Stimulated activated CD4-positive, alpha-beta T cell treated with anti-CD3 and anti-CD28 coated beads, Interleukin-15, amount 100 ng/mL, for 1 hour (primary cell): ENCODE measurements around the gene LHPP.
"Not testable (repeated sequence)": the region's sequence is repeated elsewhere in the genome, so short reads cannot be mapped to it uniquely, and the experiment has no call there.

Experiments
- DNase-seq, 2 donors: peaks; one replicate each; pipeline ENCODE4 v3.0.0-alpha.2; 2020; ENCODE audit warnings: low read depth in 1 of 2, low spot score in 1 of 2

The LHPP gene

DNA sequence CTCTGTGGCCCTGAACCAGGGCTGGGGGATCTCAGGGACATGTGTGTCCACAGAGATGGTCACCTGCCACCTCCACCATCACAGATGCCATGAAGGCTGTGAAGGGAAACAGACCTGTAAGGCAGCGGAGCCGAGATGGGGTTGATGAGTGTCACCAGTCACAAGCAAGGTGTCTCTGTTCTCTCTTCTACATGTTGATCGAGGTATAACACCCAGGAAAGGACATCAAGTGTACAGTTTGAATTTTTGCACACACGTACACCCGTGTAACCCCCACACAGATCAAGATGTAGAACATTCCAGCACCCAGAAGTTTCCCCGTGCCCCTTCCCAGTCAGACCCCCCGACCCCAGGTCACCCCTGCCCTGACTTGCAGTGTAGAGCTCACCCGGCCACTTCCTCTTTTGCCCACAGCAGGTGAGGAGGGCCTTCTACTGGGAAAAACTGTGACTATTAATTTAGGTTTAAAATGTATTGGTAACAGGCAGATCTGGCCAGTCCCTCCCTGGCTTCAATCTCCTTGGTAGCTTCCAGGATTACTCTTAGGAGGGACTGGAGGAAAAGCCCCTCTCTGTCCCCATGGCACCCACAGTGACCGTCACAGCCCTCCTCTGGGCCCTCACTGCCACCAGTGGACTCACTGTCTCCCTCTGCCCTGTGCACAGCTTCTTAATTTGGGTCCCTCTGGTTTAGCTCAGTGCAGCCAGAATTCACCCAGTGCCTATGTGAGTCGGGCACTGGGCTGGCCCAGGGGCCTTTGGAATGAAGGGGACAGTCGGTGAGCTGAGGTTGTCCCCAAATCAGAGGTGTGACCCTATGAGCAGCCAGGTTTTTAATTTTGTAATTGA, 108.2 kb downstream of the LHPP start:
- no peak for DNase-seq

DNA sequence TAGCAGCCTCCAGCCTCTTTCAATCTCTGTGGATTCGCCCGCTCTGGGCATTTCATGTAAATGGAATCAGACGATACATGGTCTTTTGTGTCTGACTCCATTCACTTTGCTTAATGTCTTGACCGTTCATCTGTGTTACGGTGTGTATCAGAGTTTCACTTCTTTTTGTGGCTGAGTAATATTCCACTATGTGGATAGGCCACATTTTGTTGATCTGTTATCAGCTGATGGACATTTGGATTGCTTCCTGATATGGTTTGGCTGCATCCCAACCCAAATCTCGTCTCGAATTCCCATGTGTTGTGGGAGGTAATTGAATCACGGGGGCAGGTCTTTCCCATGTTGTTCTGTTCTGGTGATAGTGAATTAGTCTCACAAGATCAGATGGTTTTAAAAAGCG, 109.0 kb downstream of the LHPP start:
- no peak for DNase-seq

DNA sequence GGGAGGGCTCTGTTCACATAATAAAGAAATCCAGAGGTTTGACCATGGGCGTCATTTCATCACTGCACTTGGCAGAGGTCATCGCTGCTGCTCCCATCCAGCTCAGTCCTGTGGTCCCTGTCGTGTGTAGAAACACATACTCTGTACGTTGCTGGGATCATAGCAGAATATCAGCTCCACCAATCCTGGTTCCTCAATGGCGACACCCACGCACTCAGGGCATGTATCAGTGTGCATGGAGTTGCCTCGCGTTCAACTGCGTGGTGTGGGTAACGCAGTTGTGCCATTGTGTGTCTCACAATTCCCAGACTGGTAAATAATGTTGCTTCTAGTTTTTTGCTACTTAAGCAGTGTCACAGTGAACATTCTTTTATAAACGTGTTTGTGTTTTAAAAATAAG, 111.1 kb downstream of the LHPP start:
- no peak for DNase-seq

DNA sequence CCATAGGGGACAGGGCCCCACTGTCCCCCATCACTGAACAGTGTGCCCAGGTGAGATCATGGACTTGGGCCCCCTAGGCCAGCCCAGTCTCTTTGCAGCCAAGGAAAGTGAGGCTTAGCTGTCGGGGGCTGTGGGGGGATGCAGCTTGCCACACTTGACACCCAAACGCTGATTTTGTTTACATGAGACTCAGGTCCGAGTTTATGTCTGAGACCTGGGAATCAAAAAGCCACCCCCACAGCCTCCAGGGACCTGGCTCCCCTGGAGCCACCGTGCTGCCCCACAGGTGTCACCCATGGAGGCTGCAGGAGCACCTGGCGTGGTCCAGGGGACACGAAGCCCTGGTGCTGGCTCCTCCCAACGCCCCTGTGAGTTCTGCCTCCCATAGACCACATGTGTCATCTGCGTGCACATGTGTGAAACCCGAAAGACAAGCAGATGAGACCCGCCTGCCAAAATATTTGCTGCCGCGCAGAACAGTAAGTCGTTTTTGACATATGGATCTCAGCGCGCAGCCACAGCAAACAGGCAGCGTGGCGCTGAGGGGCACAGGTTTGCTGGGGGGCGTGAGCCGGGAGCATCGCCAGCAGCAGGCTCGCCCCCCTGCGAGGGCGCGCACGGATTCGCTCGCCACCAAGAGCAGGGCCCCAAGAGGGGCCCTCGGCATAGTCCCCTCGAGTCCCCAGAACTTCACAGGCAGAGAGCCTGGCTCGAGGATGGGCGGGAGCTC, 112.3 kb downstream of the LHPP start:
- no peak for DNase-seq

DNA sequence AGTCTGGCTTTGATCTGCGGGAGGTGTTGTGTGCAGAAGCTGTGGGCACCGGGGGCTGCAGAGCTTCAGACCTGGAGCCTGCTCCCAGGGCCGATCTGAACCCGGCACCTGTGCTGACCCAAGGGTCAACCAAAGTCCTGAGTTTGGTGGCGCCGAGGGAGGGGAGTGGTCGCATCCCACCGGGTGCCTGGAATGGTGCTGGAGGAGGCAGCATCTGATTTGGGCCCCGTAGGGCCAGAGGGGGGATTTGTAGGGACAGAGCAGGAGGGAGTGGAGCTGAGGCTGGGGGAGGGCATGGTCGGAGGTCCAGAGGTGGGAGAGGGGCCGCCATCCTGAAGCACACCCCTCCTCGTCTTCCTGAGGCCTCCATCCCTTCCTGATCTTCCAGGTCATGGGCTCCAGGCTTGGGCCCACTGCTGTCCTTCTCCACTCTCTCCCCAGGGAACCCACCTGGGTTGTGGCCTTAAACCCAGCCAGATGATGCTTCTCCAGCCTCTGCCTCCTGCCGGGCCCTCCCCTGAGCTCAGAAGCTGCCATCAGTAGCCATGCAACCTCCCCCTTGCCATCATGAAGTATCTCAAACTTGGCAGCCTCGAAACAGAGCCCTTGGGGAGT, 112.9 kb downstream of the LHPP start:
- no peak for DNase-seq

DNA sequence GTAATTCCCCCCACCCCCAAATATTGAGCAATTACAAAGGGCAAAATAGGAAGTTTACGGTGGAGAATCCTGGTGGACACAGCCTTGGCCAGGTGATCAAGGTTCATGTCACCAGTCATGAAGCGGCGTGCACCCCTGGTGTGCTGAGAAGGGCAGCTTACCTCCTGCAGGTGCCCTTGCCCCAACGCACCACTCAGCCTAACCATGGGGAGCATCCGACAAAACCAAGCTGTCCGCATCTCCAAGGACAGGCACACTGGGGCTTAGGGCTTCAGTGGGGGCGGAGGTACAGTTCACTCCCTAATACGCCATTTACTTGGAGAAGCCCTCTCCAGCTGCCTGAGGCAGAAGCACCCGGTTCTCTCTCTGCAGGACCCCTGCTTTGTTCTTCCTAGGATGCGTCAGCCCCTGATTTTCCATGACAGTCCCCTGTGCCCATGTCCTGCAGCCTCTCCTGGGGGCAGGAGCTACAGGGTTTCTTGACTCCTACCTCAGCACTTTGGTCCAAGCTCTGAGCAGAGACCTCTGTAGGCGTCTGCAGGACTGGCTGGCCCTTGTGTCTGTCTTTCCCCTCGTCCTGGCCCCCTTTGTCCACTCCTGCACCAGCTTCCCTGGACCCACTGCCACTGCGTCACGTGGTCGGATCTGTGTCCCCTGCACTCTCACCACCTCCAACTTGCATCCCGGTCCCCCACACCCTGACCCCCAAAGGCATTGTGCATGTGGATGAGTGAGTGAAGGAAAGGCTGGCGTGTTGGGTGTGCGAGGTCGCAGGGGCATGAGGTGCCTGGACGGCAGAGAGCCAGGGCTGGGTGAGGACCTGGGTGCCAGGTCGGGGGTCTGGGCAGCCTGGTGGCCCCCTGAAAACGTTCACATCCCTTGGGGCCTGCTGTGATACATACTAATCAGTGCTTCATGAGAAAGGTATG, 113.7 kb downstream of the LHPP start:
- DNase-seq, result no peak

DNA sequence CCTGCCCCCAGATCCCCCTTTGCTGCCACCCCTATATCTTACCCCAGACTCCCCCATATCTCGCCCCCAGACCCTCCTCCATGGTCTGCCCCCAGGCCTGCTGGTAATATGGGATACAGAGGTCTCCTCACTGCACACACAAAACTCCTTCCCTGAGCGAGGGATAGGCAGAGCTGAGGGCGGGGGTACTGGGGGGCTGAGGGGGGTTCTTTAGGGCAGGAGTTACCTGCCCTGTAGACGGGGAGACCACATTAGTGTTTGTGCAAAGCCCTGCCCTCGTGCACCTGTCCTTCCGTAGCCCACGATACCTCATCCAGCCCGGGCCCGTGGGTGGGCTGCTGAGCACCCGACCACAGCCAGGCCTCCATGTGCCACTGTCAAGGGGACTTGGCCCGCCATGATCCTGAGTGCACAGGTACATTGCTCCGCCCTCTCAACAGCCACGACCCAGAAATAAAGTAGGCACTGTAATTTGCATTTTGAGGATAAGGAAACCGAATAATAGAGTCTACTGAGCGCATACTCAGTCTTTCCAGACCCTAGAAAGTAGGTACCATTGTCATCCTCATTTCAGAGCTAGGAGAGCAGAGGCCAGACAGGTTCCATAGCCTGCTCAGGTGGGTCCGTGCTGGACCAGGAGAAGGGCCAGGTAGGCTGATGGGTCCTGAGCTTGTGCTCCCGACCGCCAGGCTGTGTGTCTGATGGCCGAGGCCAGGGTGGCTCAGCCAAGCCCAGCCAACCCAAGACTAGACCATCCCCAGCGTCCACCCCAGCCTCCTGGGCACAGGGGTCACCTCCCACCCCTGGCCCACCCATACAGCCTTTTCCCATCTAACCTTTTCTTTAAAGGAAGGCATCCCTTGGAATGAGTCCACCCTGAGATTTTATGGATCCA, 115.2 kb downstream of the LHPP start:
- no peak for DNase-seq

DNA sequence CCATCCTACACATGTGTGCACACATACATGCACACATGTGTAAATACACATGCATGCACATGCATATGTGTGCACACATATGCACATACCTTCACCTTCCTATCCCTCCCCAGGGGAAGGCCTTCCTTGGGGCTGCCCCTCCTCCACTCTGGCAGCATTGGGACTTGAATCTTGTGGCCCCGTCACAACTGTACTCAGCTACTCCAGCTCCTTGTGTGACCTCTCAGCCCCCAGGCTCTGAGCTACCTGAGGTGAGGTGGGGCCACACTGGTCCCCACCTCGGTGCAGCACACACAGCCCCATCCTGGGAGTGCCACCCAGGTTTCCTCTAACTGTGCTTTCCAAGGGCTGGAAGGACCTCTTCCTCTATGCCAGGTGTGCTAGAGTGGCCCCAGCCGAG, 116.0 kb downstream of the LHPP start:
- DNase-seq, result no peak

DNA sequence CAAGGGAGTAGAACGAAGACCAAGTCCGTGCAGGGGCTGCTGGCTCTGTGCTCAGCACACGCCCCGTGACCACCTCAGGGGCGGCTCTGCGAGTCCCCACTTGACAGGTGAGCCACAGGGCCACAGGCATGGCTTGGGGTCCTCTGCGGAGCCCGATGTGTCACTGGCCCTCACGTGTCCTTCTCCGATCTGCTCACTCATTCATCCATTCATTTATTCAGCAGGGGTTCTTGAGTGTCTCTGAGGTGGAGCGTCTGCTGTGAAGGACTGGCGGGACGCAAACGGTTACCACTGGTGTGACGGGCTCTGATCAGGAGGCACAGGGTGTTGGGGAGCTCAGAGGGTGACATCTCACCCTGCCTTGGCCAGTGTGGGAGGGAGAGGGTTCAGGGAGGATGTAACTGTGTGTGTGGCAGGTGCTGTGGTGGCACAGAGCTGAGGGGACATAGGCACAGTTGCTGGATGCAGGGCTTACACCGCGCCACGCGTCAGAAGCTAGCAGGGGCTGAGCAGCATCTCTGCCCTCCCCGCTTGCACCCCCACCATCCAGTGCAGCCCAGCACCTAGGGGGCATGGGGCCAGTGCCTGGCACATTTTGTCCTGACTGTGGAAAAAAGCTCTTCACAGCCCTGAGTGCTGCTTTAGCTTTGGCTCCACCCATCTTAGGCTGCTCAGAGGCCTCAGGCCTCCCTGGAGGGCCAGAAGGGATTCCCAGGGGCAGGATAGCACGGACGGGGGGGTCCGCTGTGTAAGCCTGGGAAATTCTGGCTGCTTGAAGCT, 116.8 kb downstream of the LHPP start:
- no peak for DNase-seq

DNA sequence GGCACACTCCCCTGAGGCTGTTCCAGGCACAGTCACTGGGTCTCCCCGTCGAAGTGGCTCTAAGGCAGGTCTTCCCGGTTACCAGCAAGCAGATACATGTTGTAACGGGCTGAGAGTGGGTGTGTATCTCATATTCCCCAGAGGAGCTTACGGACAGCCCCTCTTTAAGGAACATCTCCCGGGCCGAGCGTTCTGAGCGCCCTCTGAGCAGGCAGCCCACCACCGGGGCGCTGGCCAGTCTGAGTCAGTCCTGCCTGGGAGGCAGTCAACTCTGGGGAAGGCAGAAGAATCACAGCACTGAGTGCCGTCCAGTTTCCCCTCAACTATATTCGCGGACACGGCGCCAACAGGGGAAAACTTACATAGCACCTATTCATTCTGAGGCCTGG, 117.4 kb downstream of the LHPP start:
- no peak for DNase-seq

DNA sequence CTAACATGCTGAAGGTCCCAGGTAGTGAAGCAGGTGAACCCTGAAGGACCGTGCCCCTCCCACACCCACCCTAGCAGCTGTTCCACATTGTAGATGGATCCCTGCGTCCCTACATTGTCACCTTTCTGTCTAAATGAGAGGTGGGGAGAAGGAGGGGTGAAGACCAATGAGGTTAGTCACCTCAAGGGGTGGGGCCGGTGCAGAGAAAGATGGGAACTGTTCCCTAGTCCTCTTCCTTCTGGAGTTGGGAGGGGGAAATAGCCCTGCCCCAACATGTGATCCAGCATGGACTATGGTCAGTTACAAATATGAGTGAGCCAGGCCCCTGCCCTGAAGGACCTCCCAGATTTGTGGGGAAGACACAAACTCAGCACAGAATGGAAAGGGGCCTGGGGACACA, 124.5 kb downstream of the LHPP start:
- no peak for DNase-seq

DNA sequence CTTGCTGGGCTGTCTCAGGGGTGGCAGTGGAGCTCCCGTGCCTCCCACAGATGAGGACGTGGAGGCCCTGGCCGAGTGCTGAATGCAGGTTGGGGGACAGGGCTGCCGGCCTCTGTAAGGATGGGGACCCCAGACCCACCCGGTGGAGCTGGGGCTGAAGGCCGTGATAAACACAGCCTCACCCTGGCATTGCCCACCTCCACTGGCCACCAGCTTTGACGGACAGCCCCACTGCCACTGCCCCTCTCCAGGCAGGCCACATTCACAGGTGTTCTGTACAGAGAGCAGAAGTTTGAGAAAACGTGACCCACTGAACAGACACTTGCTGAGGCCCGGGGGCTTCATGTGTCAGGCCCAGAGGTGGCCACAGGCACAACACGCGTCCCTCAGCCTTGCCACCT, 126.2 kb downstream of the LHPP start:
- DNase-seq, result no peak

DNA sequence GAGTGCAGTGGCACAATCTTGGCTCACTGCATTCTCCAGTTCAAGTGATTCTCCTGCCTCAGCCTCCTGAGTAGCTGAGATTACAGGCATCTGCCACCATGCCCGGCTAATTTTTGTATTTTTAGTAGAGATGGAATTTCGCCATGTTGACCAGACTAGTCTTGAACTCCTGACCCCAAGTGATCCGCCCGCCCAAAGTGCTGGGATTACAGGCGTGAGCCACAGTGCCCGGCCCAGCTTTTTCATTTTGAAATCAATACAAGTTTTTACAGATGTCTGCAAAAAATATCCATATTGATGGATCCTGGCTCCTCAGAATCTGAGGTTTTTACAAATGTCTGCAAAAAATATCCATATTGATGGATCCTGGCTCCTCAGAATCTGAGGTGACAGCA, 126.7 kb downstream of the LHPP start:
- not testable (repeated sequence) for DNase-seq

DNA sequence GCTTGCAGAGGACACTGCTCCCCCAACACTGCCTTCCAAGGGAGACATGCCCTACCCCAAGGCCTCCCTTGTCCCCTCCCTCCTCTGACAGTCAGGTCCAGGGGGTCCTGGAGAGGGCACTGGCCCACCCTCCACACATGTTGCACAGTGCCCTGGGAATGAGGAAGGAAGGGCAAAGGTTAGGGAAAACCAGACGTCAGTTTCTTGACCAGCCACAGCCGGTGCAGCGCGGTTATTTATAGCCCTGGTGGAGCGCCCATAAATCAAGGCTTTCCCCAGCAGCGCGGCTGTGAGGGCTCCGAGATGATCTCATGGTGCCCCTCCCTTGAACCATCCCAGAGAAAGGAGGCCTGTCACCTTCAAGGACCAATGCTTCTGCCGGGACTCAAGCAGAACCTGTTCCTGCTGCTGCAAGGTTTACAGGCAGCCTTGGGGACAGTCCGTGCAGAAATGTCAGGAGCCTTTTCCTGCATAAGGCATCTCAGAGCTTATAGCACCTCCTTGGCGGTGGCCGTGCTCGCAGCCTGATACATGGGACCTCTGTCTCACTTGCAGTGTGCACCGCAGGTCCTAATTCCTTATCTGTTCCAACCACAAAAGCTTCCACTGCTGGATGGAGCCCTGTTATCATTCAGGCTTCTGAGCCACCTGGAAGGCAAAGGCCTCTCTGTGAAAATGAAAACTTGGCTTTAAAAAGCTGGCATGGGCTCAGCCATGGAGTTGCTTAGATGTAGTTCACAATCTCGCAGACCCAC, 127.3 kb downstream of the LHPP start:
- DNase-seq, result no peak

DNA sequence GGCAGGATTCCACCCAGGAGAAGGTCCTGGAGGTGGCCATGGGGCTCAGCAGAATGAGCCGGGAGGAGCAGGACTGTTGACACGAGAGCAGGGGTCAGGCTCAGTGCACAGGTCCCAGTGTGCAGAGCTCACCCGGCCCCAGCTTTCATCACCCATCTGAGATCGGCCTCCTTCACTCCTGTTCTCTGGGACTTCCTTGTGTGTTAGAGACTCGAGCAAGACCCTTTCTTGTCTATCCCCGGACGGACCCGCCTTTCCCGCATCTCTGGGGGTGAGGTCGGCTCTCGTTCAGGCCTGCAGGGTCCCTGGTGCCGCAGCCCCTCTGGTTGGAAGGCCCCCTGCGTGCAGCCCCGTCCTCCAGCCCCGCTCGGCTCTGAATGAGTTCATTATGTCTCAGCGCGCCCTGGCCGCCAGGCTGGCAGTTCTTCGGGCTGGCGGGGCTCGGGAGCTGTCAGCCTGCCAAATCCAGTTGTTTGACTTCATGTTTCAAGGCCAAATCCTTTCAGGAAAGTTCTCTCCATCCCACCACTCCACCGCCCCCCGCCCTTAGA, 127.9 kb downstream of the LHPP start:
- DNase-seq, result no peak

DNA sequence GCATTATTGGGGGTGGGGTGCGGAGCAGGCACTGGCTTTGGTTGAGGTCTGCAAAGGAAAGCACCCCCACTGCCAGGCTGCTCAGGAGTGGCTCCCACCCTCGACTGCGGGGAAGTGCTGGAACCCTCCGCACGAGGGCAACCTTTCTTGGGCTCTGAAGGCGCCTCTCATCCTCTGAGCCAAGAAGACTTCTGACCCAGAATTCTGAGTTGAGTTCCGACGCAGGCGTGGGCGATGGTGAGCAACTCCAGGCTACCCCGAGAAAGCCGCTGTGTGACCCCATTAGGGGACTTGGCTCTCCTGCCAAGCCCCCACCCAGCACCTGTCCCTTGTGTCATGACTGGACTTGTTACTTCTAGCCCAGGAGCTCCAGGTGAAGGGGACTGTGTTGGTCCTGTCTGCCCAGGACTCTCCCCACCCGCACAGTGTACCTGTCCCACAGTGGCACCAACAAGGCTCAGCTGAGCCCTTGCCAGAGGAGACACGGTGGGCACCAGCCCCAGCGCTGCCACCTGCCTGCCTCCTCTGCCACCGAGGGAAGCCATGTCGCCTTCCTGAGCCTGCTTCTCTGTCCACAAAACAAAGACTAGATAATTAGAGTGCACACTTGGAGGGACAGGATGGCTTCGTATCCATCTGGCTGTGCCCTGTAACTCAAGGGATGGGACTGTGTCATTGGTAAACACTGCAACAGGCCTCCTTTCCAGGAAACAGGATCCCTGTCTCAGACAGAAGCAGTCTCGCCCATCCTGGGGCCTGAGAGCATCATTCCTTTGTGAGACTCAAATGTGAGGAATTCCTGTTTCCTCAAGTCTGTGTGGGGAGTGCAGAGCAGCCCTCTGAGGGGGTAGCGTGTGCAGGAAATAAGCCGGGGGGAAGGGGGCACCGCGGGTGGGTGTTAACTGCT, 128.8 kb downstream of the LHPP start:
- no peak for DNase-seq

DNA sequence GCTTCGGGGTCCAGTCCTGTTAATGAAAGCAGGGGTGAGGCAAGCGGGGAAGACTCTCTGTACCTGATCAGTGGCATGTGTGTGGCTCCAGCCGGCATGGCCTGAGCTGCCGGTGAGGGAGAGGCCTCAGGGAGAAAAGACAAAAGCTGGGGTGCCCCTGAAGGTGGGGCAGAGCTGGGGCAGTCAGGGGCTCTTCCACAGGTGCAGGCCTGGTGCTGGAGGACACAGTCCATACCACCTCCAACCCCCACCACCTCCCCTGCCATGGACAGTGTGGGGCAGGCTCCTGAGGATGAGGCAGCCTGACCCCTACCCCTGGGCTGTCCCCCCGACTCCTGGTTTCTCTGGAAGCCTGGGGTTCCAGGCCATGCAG, 129.5 kb downstream of the LHPP start:
- no peak for DNase-seq
